Islet precursor cell (in vitro differentiated cells): ENCODE data around the gene OR8B4.
"Not testable (repeated sequence)": the region's sequence is repeated elsewhere in the genome, so short reads cannot be mapped to it uniquely, and the experiment has no call there.

Source experiments
- DNase-seq: peaks from one replicate; pipeline ENCODE4 v3.0.0-alpha.2; 2018

Gene OR8B4

GRCh38 chr11:124424384-124424921, at the start of gene OR8B4:
TSS of gene OR8B4 (minus strand) at chr11:124424871. CDS start at chr11:124424871, 0 bp downstream.
- DNase-seq = no peak

GRCh38 chr11:124474079-124474478, 49.4 kb upstream of the OR8B4 start:
- DNase-seq = no peak

DNA sequence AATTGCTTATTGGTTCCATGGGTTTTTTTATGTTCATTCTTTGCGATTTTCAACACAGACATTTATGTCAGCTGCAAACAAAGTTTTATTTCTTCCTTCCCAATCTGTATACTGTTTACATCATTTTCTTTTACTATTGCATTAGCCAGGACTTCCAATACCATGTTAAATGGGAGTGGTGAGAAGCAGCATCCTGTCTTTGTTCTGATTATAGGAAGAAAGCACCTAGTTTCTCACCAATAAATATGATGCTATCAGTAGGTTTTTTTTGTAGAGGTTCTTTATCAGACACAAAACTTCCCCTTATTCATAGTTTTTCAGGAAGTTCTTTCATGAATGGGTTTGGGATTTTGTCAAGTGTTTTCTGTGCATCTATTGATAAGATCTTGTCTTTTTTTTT, 48.8 kb upstream of the OR8B4 start:
- DNase-seq = no peak

DNA sequence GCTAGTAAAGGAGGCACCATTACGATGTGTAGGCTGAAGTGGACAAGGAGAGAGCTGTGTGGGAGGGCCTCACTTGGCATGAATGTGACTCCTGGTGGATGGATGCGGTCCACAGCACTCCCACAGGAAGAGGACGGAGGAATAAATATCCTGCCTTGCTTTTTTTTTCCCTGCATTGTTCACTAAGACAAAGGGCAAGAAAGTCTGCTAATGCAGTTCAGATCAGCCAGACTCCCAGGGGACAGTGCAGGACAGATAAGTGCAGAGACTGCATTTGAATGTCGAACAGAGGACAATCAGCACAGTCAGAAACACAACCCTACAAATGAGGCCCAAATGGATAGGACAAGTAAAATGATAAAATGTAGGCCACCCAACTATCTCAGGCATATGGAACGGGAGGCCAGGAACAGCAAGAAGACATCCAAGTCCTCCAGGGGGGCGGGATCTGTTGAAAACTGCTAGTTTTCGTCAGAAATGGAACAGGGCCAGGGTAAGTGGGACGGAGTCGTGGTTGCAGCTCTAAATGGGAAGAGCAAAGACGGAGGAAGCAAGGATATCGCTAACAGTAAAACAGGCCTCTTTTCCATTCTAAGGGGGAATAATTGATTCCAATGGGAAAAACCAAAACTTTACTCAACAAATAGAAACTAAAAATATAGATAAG, 46.0 kb upstream of the OR8B4 start:
- no peak for DNase-seq

GRCh38 chr11:124467381-124467927, 42.8 kb upstream of the OR8B4 start:
- no peak for DNase-seq

GRCh38 chr11:124465368-124465767, 40.7 kb upstream of the OR8B4 start:
- DNase-seq = no peak

DNA sequence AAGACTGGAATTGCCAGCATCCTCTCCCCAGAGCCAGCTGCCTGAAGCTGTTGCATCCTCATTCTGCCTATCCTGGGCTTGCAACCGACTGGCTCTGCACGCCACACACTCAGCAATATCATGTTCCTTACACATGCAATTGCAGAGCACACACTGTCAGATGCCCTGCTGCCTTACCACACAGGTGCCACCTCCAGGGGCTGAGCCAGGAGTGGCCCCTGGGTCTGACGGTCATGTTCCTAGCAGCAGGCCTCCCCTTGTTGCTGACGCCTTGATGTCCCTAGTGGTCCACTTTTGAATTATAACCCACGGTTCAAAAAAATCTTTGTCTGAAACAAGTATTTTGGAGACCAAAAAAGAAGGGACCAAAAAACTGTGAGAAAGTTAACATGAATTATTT, 39.3 kb upstream of the OR8B4 start:
- no peak for DNase-seq

GRCh38 chr11:124463324-124463723, 38.7 kb upstream of the OR8B4 start:
- no peak for DNase-seq

- no peak for DNase-seq
Measured at GRCh38 chr11:124460459-124460858, 35.8 kb upstream of the OR8B4 start.

DNA sequence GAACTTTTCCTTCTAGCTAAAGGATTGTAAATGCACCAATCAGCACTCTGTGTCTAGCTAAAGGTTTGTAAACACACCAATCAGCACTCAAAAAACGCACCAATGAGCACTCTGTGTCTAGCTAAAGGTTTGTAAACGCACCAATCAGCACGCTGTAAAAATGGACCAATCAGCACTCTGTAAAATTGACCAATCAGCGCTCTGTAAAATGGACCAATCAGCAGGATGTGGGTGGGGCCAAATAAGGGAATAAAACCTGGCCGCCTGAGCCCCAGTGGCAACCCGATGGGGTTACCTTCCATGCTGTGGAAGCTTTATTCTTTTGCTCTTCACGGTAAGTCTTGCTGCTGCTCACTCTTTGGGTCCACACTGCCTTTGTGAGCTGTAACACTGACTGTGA, 34.7 kb upstream of the OR8B4 start:
- not testable (repeated sequence) for DNase-seq

- DNase-seq = no peak
Measured at GRCh38 chr11:124454552-124454951, 29.9 kb upstream of the OR8B4 start.

GRCh38 chr11:124446916-124447315, 22.2 kb upstream of the OR8B4 start:
- no peak for DNase-seq

GRCh38 chr11:124445646-124446150, 21.0 kb upstream of the OR8B4 start, which contains the start of gene OR8B8:
TSS of gene OR8B8 (minus strand) at chr11:124445696. CDS start at chr11:124441085, 4,611 bp downstream.
- no peak for DNase-seq

DNA sequence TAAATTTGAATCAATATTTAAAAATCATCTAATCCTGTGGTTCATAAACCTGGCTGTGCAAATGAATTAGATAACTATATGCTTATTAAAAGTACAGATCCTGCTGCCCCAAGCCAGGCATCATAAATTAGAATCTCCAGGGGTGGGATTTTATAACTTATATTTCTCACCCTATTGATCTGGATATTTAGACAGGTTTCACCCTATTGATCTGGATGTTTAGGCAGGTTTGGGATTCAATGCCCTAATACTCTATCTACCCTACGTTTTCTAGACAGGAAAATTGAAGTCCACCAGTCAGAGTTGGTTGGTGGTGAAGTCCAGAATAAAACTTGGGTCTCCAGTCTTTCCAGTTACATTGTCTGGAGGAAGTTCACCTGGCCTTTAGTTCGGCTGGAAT, 18.2 kb upstream of the OR8B4 start:
- DNase-seq = no peak

GRCh38 chr11:124442442-124442841, 17.8 kb upstream of the OR8B4 start:
- DNase-seq = no peak

DNA sequence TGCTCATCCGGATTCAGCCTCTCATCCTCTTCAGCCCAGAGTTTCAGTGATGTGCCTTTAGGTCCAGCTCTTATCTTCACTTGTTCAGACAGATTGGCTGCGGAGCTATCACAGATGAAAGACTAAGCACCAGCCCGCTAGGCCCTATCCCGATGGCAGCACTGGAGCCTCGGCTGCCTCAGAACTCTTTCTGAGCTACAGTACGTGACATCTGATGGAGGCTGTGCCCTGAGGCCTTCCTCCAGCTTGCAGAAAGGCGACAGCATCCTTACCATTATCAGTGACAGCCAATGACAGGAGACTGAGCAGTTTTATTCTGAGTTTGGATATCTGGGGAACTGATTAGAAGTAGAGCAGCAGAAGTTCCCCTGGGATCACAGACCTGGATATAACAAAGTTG, 16.8 kb upstream of the OR8B4 start:
- no peak for DNase-seq

GRCh38 chr11:124441081-124441480, 16.4 kb upstream of the OR8B4 start:
- no peak for DNase-seq

DNA sequence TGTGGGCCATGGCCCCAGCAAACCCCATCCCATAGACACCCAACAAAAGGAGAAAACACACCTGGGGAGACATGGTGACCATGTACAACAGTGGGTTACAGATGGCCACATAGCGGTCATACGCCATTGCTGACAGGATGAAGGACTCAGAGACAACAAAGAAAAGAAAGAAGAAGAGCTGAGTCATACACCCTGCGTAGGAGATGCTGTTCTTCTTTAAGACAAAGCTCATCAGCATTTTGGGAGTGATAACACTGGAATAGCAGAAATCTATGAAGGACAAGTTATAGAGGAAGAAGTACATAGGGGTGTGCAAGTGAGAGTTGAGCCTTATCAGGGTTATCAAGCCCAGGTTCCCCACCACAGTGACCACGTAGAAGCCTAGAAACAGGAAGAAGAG, 15.9 kb upstream of the OR8B4 start:
- no peak for DNase-seq

GRCh38 chr11:124434699-124435098, 10.0 kb upstream of the OR8B4 start:
- DNase-seq = no peak

DNA sequence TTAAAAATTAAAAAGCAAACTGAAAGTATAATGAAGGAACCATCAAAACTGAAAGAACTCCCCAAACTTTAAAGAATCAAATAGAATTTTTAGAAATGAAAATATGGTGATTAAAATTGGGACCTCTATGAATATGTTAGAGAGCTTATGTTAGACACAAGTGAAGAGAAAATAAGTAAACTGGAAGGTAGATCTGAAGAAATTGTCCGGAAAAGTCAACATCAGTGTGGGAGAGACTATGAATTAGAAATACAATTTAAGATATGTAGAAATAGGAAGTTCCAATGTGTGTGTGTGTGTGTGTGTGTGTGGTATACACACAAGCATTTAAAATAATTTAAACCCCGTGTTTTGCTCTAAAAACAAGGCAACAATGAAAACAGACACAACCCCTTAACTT, 4.9 kb upstream of the OR8B4 start:
- no peak for DNase-seq

DNA sequence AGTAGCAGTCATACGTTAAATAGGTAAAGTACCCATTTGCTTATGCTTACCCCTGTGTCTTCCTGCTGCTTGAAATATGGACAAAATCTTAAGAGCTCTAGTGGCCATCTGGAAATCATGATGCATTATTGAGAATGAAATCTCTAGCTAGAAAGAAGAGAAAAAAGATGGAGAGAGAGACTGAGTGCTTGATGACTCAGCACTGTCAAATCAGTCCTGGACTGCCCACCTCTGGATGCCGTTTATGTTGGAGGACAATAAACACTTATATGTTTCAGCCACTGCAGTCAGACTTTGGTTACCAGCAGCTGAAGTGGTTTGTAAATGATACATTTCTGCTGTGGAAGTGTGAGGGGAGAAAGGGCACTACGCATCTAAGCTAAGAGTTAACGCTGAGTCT, 3.6 kb downstream of the OR8B4 start:
- DNase-seq = no peak

- no peak for DNase-seq
Measured at GRCh38 chr11:124415356-124415923, 9.2 kb downstream of the OR8B4 start.

DNA sequence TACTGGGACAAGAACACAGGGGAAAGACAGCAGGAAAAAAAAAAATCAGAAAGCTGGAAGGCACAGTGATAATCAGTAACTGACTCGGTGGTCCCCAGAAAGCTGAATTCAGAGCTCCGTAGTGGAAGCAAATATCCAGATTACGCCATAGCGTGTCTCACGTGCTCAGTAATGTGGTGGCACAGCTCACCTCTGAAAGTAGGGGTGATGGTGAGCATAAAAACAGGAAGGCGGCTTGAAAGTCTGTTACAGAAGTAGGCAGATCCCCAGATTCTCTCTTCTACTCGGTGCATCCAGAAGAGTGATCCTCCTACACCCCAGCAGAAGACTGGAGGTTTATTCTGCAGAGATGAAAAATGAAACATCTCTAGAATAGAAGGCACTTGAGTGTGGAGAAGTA, 14.8 kb downstream of the OR8B4 start:
- DNase-seq = no peak

DNA sequence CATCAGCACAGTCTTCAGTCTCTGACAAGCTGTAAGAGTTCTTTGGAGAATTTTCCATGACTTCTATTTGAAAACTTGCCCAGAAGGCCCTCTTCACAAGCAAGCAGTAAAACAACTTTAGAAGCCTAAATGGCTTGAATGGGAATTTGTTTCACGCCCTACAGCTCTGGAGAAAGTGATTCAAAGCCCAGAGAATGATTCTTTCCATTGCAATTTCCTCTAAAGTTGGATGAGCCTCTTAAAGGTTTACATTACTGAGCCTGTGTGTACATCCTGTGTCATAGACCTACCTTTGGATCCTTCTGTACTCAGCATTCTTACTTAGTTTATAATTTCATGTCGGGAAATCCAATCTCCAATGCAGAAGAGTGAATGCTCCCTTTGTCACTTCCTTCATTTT, 19.1 kb downstream of the OR8B4 start:
- DNase-seq = no peak
